Fibroblast of pulmonary artery (primary cell): Measurements from ENCODE around the gene CCDC192.

Source experiments
- DNase-seq: peaks from one replicate; pipeline ENCODE4 v3.0.0-alpha.2; 2010; ENCODE audit warnings: low read depth
- H3K4me3 ChIP-seq: replicated peaks from 2 replicates; pipeline ENCODE4 v1.5.1; 2011; ENCODE audit warnings: low read depth, mild to moderate bottlenecking, control low read depth, low read length, moderate library complexity
- TF ChIP-seq, protein P1 (sequence below): IDR thresholded peaks from 2 replicates; pipeline ENCODE4 v1.5.1; 2011; ENCODE audit warnings: mild to moderate bottlenecking, control low read depth, low read length, inconsistent platforms; ENCODE audit errors: missing control alignments

CCDC192 gene

DNA sequence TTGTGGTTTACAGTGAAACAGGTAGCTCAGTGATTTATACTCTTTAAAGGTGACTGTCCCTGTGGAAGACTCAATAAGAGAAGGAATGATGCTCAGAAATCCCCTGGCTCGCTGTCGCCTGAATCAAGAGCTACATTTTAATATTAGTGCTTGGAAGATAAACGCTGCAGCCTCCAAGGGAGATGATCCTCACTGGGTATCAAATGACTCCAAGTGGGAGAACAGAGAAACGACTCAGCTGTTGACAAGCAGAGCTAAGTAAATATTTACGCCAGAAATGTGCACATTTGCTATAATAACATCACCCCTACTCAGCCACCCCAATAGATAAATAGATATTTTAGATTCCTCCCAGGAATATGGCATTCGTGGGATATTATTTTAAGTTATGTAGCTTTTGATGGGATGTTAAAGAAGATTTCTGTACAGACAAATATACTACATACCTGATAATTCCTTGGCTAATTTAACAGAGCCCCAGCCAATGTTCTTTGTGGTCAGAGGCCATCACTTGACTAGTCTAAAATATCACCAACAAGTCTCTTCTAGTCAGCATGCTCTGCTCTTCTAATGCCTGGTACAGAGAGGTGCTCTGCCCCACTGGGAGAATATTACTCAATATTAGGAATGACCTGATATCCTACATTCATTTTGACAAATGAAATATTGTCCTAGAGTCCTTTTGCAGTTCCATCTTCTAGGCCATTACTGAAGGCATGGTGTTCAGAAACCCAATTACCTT is 18.3 kb upstream of the CCDC192 start:
- TF ChIP-seq, protein P1, sequence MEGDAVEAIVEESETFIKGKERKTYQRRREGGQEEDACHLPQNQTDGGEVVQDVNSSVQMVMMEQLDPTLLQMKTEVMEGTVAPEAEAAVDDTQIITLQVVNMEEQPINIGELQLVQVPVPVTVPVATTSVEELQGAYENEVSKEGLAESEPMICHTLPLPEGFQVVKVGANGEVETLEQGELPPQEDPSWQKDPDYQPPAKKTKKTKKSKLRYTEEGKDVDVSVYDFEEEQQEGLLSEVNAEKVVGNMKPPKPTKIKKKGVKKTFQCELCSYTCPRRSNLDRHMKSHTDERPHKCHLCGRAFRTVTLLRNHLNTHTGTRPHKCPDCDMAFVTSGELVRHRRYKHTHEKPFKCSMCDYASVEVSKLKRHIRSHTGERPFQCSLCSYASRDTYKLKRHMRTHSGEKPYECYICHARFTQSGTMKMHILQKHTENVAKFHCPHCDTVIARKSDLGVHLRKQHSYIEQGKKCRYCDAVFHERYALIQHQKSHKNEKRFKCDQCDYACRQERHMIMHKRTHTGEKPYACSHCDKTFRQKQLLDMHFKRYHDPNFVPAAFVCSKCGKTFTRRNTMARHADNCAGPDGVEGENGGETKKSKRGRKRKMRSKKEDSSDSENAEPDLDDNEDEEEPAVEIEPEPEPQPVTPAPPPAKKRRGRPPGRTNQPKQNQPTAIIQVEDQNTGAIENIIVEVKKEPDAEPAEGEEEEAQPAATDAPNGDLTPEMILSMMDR, result no peak
- no peak overlapping the region for H3K4me3 ChIP-seq
- no peak for DNase-seq

- TF ChIP-seq, protein P1, result no peak
- no peak overlapping the region for H3K4me3 ChIP-seq
- peak; percentile 29 for DNase-seq
Measured at GRCh38 chr5:127685662-127686061, 17.5 kb upstream of the CCDC192 start.

DNA sequence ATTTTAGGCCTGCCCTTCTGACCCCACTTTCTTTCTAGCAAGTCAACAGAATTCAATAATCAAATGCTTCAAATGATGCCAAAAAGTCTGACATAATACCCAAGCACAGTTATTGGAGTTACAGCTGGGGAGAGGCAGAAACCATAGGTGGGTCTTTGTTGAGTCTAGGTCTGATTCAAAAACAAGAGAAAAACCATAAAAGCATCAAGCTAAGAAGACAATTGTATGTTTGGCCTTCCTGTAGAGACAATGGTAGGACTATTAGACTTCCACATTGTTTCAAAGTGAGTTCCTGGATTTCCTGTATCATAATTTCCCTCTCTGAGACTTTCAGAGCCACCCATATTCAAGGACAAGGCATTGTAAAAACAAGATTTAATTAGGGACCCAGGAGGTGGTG is 16.8 kb upstream of the CCDC192 start:
- DNase-seq, result no peak
- TF ChIP-seq, protein P1, result no peak
- H3K4me3 ChIP-seq, result no peak overlapping the region

DNA sequence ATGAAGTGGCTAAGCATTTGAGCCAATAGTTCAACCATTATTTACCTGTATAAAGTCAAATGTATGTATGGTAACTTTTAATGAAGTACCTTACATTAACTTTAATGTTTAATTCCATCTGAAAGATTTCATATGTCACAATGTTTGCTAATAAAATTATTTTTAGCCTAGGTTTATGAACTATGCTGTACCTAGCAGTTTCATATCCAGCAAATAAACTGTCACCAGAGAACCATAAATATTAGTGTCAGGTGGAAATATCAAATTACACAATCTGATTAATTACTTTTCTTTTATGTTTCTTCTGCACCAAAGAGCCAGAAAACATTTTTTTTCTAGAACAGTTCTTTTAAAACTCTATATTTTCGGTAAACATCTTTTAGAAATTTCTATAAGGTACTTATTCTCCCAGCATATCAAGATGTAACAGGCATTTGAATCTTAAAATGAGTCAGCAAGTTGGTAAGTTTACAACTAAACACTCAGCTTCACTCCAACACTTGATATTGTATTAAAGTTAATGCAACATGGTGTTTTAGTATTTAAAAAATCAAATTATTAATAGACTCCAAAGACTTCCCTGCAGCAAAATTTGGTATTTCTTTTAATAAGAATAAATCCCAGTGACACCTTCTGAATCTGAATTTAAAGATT is 8.5 kb upstream of the CCDC192 start:
- H3K4me3 ChIP-seq, result no peak overlapping the region
- TF ChIP-seq, protein P1, result no peak
- no peak for DNase-seq

- DNase-seq, result no peak
- H3K4me3 ChIP-seq, result no peak overlapping the region
- TF ChIP-seq, protein P1, result no peak
Measured at GRCh38 chr5:127695346-127695745, 7.8 kb upstream of the CCDC192 start.

DNA sequence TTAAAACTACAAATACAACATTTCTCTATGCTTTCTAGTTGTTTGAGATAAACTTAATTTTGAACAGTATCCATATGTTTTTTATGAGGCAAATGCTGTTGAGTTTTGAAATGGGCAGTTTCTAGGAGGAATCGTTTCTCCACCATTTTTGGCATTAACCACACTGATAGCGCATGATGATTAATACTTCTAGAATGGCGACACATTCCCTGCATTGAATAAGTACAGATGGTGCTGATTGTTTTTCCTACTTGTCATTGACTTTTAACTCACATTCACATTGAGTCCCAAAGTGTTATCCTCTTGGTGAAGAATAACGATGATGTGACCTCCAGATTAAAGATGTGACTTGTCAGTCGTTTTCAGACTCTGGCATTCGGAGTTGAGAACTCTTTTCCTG is 6.5 kb upstream of the CCDC192 start:
- peak; percentile 89 for DNase-seq
- TF ChIP-seq, protein P1, result no peak
- no peak overlapping the region for H3K4me3 ChIP-seq
